DOHH2 (cell line): ENCODE measurements around the gene EEFSEC.

Source experiments
- H3F3A ChIP-seq: fragments of 200-600 bp; sonication (generic), shearing (Covaris generic); 2 replicates; pipeline ENCODE4 v1.6.0; 2016; ENCODE audit warnings: antibody characterized with exemption, mild to moderate bottlenecking; ENCODE audit not compliant: control insufficient read depth, insufficient read depth
- H3K27ac ChIP-seq: fragments of 200-600 bp; sonication (generic); 2 replicates; pipeline ENCODE4 v1.5.1; 2014; ENCODE audit warnings: low read depth, mild to moderate bottlenecking, low read length, moderate library complexity
- H3K27me3 ChIP-seq: fragments of 200-600 bp; sonication (generic); 2 replicates; pipeline ENCODE4 v1.6.1; 2014; ENCODE audit warnings: mild to moderate bottlenecking, low read length, mixed read lengths; ENCODE audit not compliant: control insufficient read depth
- H3K36me3 ChIP-seq: fragments of 200-600 bp; sonication (generic); 2 replicates; pipeline ENCODE4 v1.6.1; 2014; ENCODE audit warnings: mild to moderate bottlenecking, low read length, moderate library complexity, mixed read lengths; ENCODE audit not compliant: control insufficient read depth
- H3K4me1 ChIP-seq: fragments of 200-600 bp; sonication (generic); 2 replicates; pipeline ENCODE4 v1.6.1; 2014; ENCODE audit warnings: mild to moderate bottlenecking, low read length, mixed read lengths; ENCODE audit not compliant: control insufficient read depth
- H3K4me2 ChIP-seq: fragments of 200-600 bp; sonication (generic); 2 replicates; pipeline ENCODE4 v1.6.0; 2014; ENCODE audit warnings: mild to moderate bottlenecking, low read length, moderate library complexity
- H3K4me3 ChIP-seq: fragments of 200-600 bp; sonication (generic); 2 replicates; pipeline ENCODE4 v1.5.1; 2014; ENCODE audit warnings: mild to moderate bottlenecking, low read length, mixed read lengths
- H3K79me2 ChIP-seq: fragments of 200-600 bp; sonication (generic); 2 replicates; pipeline ENCODE4 v1.6.1; 2014; ENCODE audit warnings: mild to moderate bottlenecking, low read length, mixed read lengths; ENCODE audit not compliant: control insufficient read depth
- H3K9me2 ChIP-seq: fragments of 200-600 bp; sonication (generic); replicated peaks from 2 replicates; pipeline ENCODE4 v1.6.1; 2014; ENCODE audit warnings: mild to moderate bottlenecking, low read length, mixed read lengths; ENCODE audit not compliant: control insufficient read depth
- H3K9me3 ChIP-seq: fragments of 200-600 bp; sonication (generic); 2 replicates; pipeline ENCODE4 v1.6.1; 2014; ENCODE audit warnings: antibody characterized with exemption, low read length, mixed read lengths; ENCODE audit not compliant: control insufficient read depth, insufficient read depth
- H4K20me1 ChIP-seq: fragments of 200-600 bp; sonication (generic); 2 replicates; pipeline ENCODE4 v1.6.0; 2014; ENCODE audit warnings: low read depth, mild to moderate bottlenecking, antibody characterized with exemption, low read length, moderate library complexity; ENCODE audit not compliant: control insufficient read depth, insufficient read depth
- EZH2phosphoT487 ChIP-seq: fragments of 200-600 bp; sonication (generic); IDR thresholded peaks from 2 replicates; pipeline ENCODE4 v1.6.1; 2017; ENCODE audit warnings: borderline replicate concordance, mild to moderate bottlenecking, antibody characterized with exemption, low read length, moderate library complexity, mixed read lengths
- TF ChIP-seq, protein P1 (sequence below): fragments of 200-600 bp; sonication (generic); IDR thresholded peaks from one replicate; pipeline ENCODE4 v1.5.1; 2014; ENCODE audit warnings: antibody characterized with exemption, mild to moderate bottlenecking, low read depth, low read length; ENCODE audit not compliant: poor library complexity, severe bottlenecking

The EEFSEC gene

DNA sequence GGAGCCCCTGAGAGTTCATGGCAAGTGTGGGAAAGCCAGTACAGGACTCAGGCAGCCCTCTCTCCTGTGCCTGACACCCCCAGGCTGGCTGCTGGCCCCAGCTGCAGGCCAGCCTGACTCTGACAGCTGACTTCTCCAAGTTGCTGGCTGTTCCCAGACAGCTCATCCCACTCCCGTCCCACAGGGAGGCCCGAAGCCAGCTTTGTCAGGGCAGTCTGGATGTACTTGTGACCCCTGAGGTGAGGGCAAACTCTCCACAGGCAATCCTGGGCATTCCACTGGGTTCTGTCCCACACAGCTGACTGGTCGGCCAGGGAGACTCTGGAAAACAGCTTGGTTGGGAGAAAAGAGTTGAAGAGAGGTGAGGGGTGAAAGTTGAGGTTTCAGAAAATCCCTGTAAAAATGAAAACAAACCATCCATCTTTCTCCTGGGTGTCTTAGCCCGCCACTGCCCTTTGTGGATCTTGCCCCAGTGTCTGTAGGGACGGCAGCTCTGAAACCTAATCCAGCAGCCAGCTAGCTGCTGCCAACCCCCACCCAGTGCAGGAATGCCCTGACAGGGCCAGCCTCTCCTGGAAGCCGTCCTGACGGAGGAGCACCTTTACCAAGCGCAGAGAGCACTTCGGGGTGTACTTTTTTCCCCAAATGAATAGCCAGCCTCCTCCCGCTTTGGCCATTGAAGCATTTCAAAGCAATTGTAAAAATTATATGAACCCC is 225.5 kb downstream of the EEFSEC start:
- H3K4me1 ChIP-seq = peaks cover 5% of the 10 kb centered on the region
- no peaks in the 10 kb centered on the region for H3K36me3 ChIP-seq
- no peaks in the 10 kb centered on the region for H3K9me3 ChIP-seq
- H3K79me2 ChIP-seq = no peaks in the 10 kb centered on the region
- TF ChIP-seq, protein P1, sequence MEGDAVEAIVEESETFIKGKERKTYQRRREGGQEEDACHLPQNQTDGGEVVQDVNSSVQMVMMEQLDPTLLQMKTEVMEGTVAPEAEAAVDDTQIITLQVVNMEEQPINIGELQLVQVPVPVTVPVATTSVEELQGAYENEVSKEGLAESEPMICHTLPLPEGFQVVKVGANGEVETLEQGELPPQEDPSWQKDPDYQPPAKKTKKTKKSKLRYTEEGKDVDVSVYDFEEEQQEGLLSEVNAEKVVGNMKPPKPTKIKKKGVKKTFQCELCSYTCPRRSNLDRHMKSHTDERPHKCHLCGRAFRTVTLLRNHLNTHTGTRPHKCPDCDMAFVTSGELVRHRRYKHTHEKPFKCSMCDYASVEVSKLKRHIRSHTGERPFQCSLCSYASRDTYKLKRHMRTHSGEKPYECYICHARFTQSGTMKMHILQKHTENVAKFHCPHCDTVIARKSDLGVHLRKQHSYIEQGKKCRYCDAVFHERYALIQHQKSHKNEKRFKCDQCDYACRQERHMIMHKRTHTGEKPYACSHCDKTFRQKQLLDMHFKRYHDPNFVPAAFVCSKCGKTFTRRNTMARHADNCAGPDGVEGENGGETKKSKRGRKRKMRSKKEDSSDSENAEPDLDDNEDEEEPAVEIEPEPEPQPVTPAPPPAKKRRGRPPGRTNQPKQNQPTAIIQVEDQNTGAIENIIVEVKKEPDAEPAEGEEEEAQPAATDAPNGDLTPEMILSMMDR = no peak
- no peak for TF ChIP-seq EZH2phosphoT487
- H3F3A ChIP-seq = no peaks in the 10 kb centered on the region
- no peaks in the 10 kb centered on the region for H3K27me3 ChIP-seq
- H3K9me2 ChIP-seq = no peaks in the 10 kb centered on the region
- no peak overlapping the region for H3K4me2 ChIP-seq
- H3K27ac ChIP-seq = no peak overlapping the region
- no peak overlapping the region for H3K4me3 ChIP-seq
- H4K20me1 ChIP-seq = no peaks in the 10 kb centered on the region

GRCh38 chr3:128379367-128380160 is 226.3 kb downstream of the EEFSEC start:
- Histone ChIP-seq H3K27ac (no peak overlapping the region), H3F3A (no peaks in the 10 kb centered on the region), H3K9me2 (no peaks in the 10 kb centered on the region), H3K9me3 (no peaks in the 10 kb centered on the region), H3K79me2 (no peaks in the 10 kb centered on the region), H3K27me3 (no peaks in the 10 kb centered on the region), H3K4me3 (no peak overlapping the region), H3K36me3 (no peaks in the 10 kb centered on the region), H3K4me2 (no peak overlapping the region), H3K4me1 (peaks cover 5% of the 10 kb centered on the region), H4K20me1 (no peaks in the 10 kb centered on the region)
- TF ChIP-seq, protein P1 = no peak
- no peak for TF ChIP-seq EZH2phosphoT487

GRCh38 chr3:128380295-128380694 is 227.0 kb downstream of the EEFSEC start:
- no peaks in the 10 kb centered on the region for H3K27me3 ChIP-seq
- H3K4me2 ChIP-seq = no peak overlapping the region
- H3F3A ChIP-seq = no peaks in the 10 kb centered on the region
- H3K9me2 ChIP-seq = no peaks in the 10 kb centered on the region
- no peak for TF ChIP-seq EZH2phosphoT487
- TF ChIP-seq, protein P1 = no peak
- H3K9me3 ChIP-seq = no peaks in the 10 kb centered on the region
- no peaks in the 10 kb centered on the region for H3K79me2 ChIP-seq
- H4K20me1 ChIP-seq = no peaks in the 10 kb centered on the region
- H3K27ac ChIP-seq = no peak overlapping the region
- no peaks in the 10 kb centered on the region for H3K4me1 ChIP-seq
- no peak overlapping the region for H3K4me3 ChIP-seq
- no peaks in the 10 kb centered on the region for H3K36me3 ChIP-seq
